HepG2 (cell line): ENCODE data around the gene CCDC106. TPM values are rescaled to one million over a fixed set of nuclear protein-coding genes. Genes with fewer than 3 reads are reported as not detected.

Experiments used
- AKAP8 ChIP-seq: sonication (generic); formaldehyde crosslinking; IDR thresholded peaks from 2 replicates; pipeline ENCODE4 v1.5.1; 2020; ENCODE audit warnings: mild to moderate bottlenecking, missing genetic modification reagents
- CSRNP2 ChIP-seq: sonication (generic); formaldehyde crosslinking; conservative IDR thresholded peaks from 2 replicates; pipeline ENCODE4 v1.8.0; 2022; ENCODE audit warnings: low read depth, missing genetic modification reagents
- ESRRA ChIP-seq: sonication (generic); formaldehyde crosslinking; IDR thresholded peaks from 2 replicates; pipeline ENCODE4 v1.5.1; 2020; ENCODE audit warnings: mild to moderate bottlenecking, low read depth, missing genetic modification reagents
- FOXP1 ChIP-seq, 2 experiments: fragments of 450-650 bp in 1 of 2; IDR thresholded peaks; 2 replicates each; pipeline ENCODE4 v1.6.1; 2017 to 2018; ENCODE audit warnings: antibody characterized with exemption in 1 of 2
- GPN1 ChIP-seq: sonication (generic); formaldehyde crosslinking; IDR thresholded peaks from 2 replicates; pipeline ENCODE4 v1.5.1; 2020; ENCODE audit warnings: missing genetic modification reagents, borderline replicate concordance
- JARID2 ChIP-seq: sonication (generic); formaldehyde crosslinking; IDR thresholded peaks from 2 replicates; pipeline ENCODE4 v1.8.1; 2023; ENCODE audit warnings: missing genetic modification reagents, inconsistent platforms; ENCODE audit not compliant: insufficient replicate concordance
- KMT2B ChIP-seq: IDR thresholded peaks from 2 replicates; pipeline ENCODE4 v1.6.1; 2016; ENCODE audit warnings: missing genetic modification reagents, missing compliant biosample characterization
- MEIS1 ChIP-seq: sonication (generic); formaldehyde crosslinking; IDR thresholded peaks from 2 replicates; pipeline ENCODE4 v1.9.0; 2021; ENCODE audit warnings: mild to moderate bottlenecking, missing genetic modification reagents, moderate library complexity, borderline replicate concordance
- MEIS2 ChIP-seq: sonication (generic); formaldehyde crosslinking; IDR thresholded peaks from 2 replicates; pipeline ENCODE4 v1.9.0; 2021; ENCODE audit warnings: mild to moderate bottlenecking, missing genetic modification reagents
- PBX3 ChIP-seq: sonication (generic); formaldehyde crosslinking; IDR thresholded peaks from 2 replicates; pipeline ENCODE4 v1.8.1; 2023; ENCODE audit warnings: missing genetic modification reagents, inconsistent platforms, borderline replicate concordance
- SP2 ChIP-seq: sonication (generic); formaldehyde crosslinking; IDR thresholded peaks from 2 replicates; pipeline ENCODE4 v1.5.1; 2020; ENCODE audit warnings: mild to moderate bottlenecking, missing genetic modification reagents
- SUZ12 ChIP-seq: fragments of 150-350 bp; IDR thresholded peaks from 2 replicates; pipeline ENCODE4 v1.6.1; 2014; ENCODE audit warnings: low read depth, low read length
- ZNF335 ChIP-seq: sonication (generic); formaldehyde crosslinking; IDR thresholded peaks from 2 replicates; pipeline ENCODE4 v1.4.0; 2020; ENCODE audit warnings: missing genetic modification reagents
- ZNF552 ChIP-seq: sonication (generic); formaldehyde crosslinking; IDR thresholded peaks from 2 replicates; pipeline ENCODE4 v1.9.0; 2022; ENCODE audit warnings: missing genetic modification reagents, mild to moderate bottlenecking, borderline replicate concordance
- ZNF556 ChIP-seq: sonication (generic); formaldehyde crosslinking; IDR thresholded peaks from 2 replicates; pipeline ENCODE4 v1.4.0; 2020; ENCODE audit warnings: mild to moderate bottlenecking, missing genetic modification reagents, borderline replicate concordance
- ZNF746 ChIP-seq: sonication (generic); formaldehyde crosslinking; IDR thresholded peaks from 2 replicates; pipeline ENCODE4 v1.8.0; 2022; ENCODE audit warnings: mild to moderate bottlenecking, missing genetic modification reagents
- polyA plus RNA-seq, 8 experiments: library from polyadenylated mRNA; depleted of rRNA in 3 of 8; stranded (reverse) in 7 of 8; unstranded in 1 of 8; fragments of >200 nt; fragmentation: Illumina TruSeq in 4 of 8; extraction: Trizol in 4 of 8; gene quantifications; 2 replicates each; pipeline versions ENCODE4 v1.2.1 to v1.2.3, GENCODE V29; 2011 to 2016; ENCODE audit warnings: low read depth in 4 of 8, missing spikeins in 1 of 8, mixed read lengths in 1 of 8; ENCODE audit not compliant: insufficient read depth in 1 of 8
- total RNA-seq, 5 experiments: library from RNA; depleted of rRNA; stranded (reverse); fragments of >200 nt; fragmentation: Illumina TruSeq; extraction: Trizol; gene quantifications; 2 replicates each; pipeline ENCODE4 v1.2.3, GENCODE V29; 2016; ENCODE audit warnings: low read depth in 1 of 5
- TF ChIP-seq, protein P1 (sequence below): sonication (generic); formaldehyde crosslinking; IDR thresholded peaks from 2 replicates; pipeline ENCODE4 v1.9.0; 2021; ENCODE audit warnings: missing genetic modification reagents, mild to moderate bottlenecking, borderline replicate concordance
- TF ChIP-seq, protein P2 (sequence below): sonication (generic); formaldehyde crosslinking; IDR thresholded peaks from 2 replicates; pipeline ENCODE4 v1.4.0; 2020; ENCODE audit warnings: mild to moderate bottlenecking, low read depth, missing genetic modification reagents
- TF ChIP-seq, protein P3 (sequence below): sonication (generic); formaldehyde crosslinking; IDR thresholded peaks from 2 replicates; pipeline ENCODE4 v1.4.0; 2020; ENCODE audit warnings: mild to moderate bottlenecking, missing genetic modification reagents
- TF ChIP-seq, protein P4 (sequence below): sonication (generic); formaldehyde crosslinking; conservative IDR thresholded peaks from 2 replicates; pipeline ENCODE4 v1.4.0; 2020; ENCODE audit warnings: missing genetic modification reagents

Gene CCDC106
- total and polyA plus RNA-seq, 2 of the 13 experiments (the other 11 are each of a cell fraction or from before 2014, with no cell fraction given) = 4.7 to 8.8 TPM

DNA sequence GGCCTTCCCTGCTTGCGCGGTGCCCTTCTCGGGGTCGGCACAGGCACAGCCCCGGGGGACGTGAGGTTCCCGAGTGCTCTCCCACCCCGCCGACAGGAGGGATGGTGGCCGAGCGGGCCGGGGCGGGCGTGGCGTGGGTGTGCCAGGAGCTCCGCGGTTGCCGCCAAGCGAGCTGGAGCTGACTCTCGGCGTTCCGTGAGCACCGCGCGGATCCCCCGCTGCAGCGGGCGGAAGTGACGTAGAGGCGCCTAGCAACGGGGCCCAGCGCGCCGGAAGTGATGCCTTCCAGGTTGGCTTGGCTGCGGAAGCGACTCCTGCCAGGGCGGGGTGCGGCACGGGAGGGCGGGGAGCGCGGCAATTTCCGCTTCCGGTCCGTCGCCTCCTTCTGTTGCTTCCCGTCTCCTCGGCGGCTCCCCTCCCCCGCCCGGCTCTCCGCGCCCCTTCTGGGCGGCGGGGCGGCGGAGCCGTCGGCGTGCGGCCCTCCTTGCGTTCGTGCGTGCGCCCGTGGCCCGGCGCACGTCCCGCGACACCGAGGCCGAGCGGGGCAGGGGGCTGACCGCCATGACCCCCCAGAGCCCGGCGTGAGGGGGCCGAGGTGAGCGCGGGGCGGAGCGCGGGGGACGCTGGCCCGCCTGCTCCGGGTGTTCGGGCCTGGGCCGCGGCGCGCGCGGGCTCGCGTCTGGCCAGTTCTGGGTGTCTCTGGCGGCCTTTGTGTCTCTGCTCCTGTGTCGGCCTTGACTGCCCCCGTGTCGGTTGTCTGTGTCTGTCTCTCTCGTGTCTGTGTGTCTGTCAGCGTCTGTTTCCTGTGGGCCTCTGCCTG is 27.0 kb downstream of the CCDC106 start, which contains the start of gene EPN1 (continued):
- TF ChIP-seq, protein P1, sequence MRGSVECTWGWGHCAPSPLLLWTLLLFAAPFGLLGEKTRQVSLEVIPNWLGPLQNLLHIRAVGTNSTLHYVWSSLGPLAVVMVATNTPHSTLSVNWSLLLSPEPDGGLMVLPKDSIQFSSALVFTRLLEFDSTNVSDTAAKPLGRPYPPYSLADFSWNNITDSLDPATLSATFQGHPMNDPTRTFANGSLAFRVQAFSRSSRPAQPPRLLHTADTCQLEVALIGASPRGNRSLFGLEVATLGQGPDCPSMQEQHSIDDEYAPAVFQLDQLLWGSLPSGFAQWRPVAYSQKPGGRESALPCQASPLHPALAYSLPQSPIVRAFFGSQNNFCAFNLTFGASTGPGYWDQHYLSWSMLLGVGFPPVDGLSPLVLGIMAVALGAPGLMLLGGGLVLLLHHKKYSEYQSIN = no peak
- TF ChIP-seq, protein P2, sequence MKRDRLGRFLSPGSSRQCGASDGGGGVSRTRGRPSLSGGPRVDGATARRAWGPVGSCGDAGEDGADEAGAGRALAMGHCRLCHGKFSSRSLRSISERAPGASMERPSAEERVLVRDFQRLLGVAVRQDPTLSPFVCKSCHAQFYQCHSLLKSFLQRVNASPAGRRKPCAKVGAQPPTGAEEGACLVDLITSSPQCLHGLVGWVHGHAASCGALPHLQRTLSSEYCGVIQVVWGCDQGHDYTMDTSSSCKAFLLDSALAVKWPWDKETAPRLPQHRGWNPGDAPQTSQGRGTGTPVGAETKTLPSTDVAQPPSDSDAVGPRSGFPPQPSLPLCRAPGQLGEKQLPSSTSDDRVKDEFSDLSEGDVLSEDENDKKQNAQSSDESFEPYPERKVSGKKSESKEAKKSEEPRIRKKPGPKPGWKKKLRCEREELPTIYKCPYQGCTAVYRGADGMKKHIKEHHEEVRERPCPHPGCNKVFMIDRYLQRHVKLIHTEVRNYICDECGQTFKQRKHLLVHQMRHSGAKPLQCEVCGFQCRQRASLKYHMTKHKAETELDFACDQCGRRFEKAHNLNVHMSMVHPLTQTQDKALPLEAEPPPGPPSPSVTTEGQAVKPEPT (CRISPR knock-in tag) = no peak
- TF ChIP-seq GPN1 (no peak), SUZ12 (no peak), FOXP1 (IDR thresholded peaks at IDR 0.05) (no peak), FOXP1 (CRISPR knock-in tag; IDR thresholded peaks at IDR 0.05) (no peak), CSRNP2 (CRISPR knock-in tag) (no peak), ZNF746 (CRISPR knock-in tag) (no peak), ZNF556 (CRISPR knock-in tag) (peak; percentile 25; the same call in 1 of the 2 replicates), AKAP8 (peak; percentile 99), JARID2 (CRISPR knock-in tag) (no peak), ZNF552 (CRISPR knock-in tag) (no peak), MEIS1 (no peak), ZNF335 (no peak), PBX3 (CRISPR knock-in tag) (no peak), MEIS2 (CRISPR knock-in tag) (peak; percentile 32; the same call in 1 of the 2 replicates), ESRRA (0 out of 2 replicates have a peak, but pooled peaks have one; percentile 43), KMT2B (CRISPR knock-in tag) (peak; percentile 63; the same call in 1 of the 2 replicates), SP2 (CRISPR knock-in tag) (peak; percentile 81)
- TF ChIP-seq, protein P3, sequence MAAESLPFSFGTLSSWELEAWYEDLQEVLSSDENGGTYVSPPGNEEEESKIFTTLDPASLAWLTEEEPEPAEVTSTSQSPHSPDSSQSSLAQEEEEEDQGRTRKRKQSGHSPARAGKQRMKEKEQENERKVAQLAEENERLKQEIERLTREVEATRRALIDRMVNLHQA = no peak
- TF ChIP-seq, protein P4, sequence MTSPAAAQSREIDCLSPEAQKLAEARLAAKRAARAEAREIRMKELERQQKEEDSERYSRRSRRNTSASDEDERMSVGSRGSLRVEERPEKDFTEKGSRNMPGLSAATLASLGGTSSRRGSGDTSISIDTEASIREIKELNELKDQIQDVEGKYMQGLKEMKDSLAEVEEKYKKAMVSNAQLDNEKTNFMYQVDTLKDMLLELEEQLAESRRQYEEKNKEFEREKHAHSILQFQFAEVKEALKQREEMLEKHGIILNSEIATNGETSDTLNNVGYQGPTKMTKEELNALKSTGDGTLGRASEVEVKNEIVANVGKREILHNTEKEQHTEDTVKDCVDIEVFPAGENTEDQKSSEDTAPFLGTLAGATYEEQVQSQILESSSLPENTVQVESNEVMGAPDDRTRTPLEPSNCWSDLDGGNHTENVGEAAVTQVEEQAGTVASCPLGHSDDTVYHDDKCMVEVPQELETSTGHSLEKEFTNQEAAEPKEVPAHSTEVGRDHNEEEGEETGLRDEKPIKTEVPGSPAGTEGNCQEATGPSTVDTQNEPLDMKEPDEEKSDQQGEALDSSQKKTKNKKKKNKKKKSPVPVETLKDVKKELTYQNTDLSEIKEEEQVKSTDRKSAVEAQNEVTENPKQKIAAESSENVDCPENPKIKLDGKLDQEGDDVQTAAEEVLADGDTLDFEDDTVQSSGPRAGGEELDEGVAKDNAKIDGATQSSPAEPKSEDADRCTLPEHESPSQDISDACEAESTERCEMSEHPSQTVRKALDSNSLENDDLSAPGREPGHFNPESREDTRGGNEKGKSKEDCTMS (CRISPR knock-in tag) = no peak
